ENCODE data around the gene SPAAR.

Gene SPAAR

GRCh38 chr9:35948451-35948850 lies 39.2 kb downstream of the SPAAR start:
- no peak for DNase-seq (ENCODE audit: low spot score)

GRCh38 chr9:35948901-35949318 lies 39.6 kb downstream of the SPAAR start:
- DNase-seq (ENCODE audit: low spot score), result peak; percentile 51

- DNase-seq (ENCODE audit: low spot score), result peak; percentile 36
Observed at GRCh38 chr9:35951736-35952135, 42.4 kb downstream of the SPAAR start.

- DNase-seq (ENCODE audit: low spot score), result no peak
Observed at GRCh38 chr9:35952526-35953191, 43.4 kb downstream of the SPAAR start.

- DNase-seq (ENCODE audit: low spot score), result peak; percentile 83
Observed at GRCh38 chr9:35954942-35955546, 45.8 kb downstream of the SPAAR start.

- no peak for DNase-seq (ENCODE audit: low spot score)
Observed at GRCh38 chr9:35956651-35957050, 47.4 kb downstream of the SPAAR start.

- no peak for DNase-seq (ENCODE audit: low spot score)
Observed at GRCh38 chr9:35958104-35958837, 49.0 kb downstream of the SPAAR start, which contains the start of gene OR2S2. OR2S2 (minus strand) TSS chr9:35958154; CDS start chr9:35958098, 56 bp downstream.

- DNase-seq (ENCODE audit: low spot score), result no peak
Observed at GRCh38 chr9:35960039-35960655, 50.9 kb downstream of the SPAAR start.
